Right forelimb (tissue), 1 donor: Measurements from ENCODE around the gene STPG3.
"Not testable (repeated sequence)": the region's sequence is repeated elsewhere in the genome, so short reads cannot be mapped to it uniquely, and the experiment has no call there.

ENCODE experiments used
- DNase-seq: peaks from one replicate; pipeline ENCODE4 v3.0.0-alpha.2; 2018

STPG3 gene

DNA sequence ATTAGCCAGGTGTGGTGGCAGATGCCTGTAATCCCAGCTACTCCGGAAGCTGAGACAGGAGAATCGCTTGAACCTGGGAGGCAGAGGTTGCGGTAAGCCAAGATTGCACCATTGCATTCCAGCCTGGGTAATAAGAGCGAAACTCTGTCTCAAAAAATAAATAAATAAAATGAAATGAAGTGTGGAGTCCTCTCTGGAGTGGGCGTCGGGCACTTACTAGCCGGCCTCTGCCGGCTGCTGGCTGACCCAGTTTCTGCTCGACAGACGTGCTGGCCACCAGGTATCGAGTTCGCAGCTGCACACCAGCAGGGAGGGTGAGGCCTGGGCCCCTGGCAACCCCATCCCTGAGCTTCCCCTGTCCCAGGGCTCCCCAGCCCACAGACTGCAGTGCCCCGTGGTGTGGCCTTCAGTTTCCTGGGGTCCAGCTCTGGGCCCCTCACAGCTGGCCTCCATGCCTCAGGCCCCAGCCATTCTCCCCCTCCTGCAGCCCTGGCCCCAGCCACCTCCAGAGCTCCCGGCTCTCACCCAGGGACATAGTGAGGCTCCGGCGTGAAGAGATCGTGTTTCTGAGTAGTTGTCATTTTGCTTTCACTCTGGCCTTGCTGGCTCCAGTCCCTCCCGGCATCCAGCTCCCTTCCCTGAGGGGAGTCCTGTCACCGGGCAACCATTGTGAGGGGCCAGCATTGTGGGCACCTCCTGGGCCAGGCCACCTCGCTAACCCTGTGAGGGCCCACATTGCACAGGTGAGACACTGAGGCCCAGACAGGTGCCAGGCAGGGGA lies 3.8 kb upstream of the STPG3 start:
- no peak for DNase-seq

GRCh38 chr9:137247916-137248175 lies 3.2 kb upstream of the STPG3 start:
- DNase-seq, result no peak

DNA sequence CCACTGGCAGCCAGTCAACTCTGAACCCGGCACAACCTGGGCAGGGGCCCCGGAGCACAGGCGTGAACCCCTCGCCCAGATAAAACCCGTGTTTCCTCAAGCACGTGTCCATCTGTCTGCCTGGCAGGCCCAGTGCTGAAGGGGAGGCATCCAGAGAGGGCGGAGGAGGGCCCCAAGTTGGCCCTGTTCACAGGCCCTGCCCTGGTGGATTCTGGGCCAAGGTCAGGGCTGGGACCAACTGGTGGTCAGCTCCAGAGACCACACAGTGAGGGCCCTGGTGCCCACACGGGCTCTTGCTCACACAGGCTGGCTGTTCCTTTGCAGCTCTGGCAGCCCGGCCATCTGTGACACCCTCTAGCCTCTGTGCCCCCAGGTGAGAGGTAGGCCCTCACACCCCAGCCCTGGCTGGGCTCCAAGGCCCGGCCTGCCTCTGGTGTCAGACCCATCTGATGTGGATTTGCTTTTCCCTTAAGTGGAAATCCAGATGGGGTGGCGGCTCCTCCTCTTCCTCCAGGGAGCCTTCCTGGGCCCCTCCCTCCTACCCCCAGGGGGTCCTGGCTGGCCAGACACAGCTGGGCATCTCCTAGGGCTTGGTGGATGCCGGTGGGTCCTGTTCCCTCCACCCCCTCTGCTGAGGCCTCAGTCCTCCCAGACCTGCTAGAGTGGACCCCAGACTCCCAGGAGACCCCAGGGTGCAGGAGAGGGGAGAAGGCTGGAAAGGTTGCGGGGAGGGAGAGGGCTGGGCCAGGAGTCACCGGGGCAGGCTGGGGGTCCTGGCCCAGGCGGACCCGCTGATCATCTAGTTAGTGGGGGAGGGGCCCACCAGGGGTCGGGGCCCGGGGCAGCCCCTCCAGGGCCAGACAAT lies 525 bp upstream of the STPG3 start:
- DNase-seq, result no peak

- no peak for DNase-seq
Observed at GRCh38 chr9:137251490-137252268, 593 bp downstream of the STPG3 start.

GRCh38 chr9:137252555-137253506 lies 1.7 kb downstream of the STPG3 start:
- DNase-seq, result no peak

DNA sequence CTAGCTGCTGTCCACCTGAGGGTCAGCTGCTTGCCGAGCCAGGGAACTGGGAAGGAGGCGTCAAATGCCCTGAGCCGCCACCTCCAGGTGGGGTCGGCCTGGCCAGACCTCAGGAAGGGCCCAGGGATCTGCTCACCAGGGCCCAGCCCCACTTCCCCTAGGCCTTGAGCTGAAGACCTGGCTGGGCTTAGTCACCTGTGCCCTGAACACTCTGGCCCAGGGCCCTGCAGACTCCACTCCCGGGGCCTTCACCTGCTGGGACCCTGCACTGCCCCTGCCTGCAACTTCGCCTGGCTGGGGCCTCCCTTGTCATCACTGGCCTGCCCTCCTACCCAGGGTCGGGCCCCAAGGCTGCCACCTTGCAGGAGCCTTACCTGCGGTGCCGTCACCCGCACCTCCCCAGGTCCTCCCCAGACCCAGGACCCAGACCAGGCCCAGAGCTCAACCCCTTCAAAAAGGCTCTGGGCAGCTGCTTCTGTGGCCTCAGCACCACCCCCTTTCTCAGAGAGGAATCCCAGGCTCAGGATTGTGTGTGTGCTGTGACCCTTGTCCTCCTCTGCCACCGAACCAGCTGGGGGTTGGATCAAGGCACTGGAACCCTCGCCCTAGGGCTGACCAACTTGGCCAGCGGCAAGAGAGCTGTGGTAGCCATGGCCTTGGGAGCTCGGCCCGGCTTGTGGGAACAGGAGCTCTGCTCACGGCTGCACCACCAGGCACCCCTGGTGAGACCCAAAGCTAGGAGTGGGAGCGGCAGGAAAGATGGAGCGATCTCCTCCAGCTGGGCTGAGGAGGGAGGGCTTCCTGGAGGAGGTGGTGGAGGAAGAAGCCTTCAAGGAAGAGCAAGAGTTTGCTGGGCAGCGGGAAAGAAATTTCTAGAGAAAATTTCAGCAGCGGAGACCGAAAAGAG lies 2.9 kb downstream of the STPG3 start:
- DNase-seq, result no peak

GRCh38 chr9:137254624-137255447 lies 3.8 kb downstream of the STPG3 start, which contains the start of gene NELFB:
TSS of gene NELFB (plus strand) at chr9:137255327.
- peak; percentile 98 for DNase-seq

DNA sequence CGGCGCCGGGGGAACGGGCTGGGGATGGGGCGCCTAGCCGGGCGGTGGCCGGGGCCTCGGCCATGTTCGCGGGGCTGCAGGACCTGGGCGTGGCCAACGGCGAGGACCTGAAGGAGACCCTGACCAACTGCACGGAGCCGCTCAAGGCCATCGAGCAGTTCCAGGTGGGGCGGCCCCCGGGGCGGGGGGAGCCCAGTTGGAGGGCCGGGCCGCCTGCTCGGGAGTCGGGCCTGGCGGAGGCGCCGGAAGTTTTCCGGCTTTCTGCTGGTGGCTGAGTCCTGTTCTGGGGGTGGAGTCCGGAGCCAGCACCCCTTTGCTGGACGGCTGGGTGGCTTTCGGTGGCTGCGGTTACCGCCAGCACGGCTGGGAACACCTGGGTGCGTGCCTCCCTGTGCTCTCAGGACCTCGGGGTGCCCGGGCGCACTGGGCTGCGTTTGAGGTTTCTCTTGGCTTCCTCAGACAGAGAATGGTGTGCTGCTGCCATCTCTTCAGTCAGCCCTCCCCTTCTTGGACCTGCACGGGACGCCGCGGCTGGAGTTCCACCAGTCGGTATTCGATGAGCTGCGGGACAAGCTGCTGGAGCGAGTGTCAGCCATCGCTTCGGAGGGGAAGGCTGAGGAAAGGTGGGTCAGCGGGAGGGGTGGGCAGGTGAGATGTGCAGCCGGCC lies 4.5 kb downstream of the STPG3 start:
- no peak for DNase-seq

DNA sequence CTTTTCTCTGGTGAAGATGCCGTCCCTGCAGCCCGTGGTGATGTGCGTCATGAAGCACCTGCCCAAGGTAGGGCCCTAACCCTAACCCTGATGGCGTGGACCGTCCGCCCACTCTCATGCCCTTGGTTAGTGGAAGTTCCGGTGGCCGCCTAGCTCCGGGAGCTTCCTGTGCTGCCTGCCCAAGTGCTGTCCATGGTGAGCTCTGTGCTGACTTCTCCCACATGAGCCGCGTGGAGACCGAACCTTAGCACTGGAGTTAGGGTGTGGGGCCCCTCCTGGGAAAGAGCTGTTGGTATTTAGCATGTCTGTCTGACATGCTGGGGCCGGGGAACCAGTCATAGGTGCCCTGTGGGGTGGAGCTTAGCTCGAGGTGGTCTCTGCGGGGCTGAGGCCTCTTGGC lies 5.3 kb downstream of the STPG3 start:
- DNase-seq, result no peak

GRCh38 chr9:137256856-137257255 lies 5.8 kb downstream of the STPG3 start:
- DNase-seq, result no peak

DNA sequence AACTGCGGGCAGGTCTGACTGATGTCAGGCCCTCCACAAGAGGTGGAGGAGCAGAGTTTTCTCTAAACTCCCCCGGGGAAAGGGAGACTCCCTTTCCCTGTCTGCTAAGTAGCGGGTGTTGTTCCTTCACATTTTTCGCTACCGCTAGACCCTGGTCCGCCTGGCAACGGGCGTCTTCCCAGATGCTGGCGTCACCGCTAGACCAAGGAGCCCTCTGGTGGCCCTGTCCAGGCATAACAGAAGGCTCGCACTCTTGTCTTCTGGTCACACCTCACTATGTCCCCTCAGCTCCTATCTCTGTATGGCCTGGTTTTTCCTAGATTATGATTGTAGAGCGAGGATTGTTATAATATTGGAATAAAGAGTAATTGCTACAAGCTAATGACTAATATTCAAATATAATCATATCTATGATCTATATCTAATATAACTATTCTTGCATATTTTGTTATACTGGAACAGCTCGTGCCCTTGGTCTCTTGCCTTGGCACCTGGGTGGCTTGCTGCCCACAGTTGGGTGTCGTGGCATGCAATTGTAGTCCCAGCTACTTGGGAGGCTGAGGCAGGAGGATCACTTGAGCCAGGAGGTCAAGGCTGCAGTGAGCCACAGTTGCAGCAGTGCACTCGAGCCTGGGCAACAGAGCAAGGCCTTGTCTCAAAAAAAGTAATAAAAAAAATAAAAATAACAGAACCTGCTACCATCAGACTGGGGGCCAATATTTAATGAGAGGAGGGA lies 11.3 kb downstream of the STPG3 start:
- not testable (repeated sequence) for DNase-seq

DNA sequence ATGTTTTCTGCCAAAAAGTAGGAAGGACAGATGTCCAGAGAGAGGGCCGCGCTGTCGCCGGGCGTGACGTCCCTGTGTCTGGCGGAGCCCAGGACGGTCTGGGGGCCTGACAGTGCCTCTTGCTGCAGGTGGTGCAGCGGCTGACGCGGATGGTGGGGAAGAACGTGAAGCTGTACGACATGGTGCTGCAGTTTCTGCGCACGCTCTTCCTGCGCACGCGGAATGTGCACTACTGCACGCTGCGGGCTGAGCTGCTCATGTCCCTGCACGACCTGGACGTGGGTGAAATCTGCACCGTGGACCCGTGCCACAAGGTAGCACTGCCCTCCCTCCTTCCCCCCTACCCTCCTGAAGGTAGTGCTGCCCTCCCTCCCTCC lies 11.8 kb downstream of the STPG3 start:
- DNase-seq, result no peak

- DNase-seq, result no peak
Observed at GRCh38 chr9:137263506-137263905, 12.4 kb downstream of the STPG3 start.

DNA sequence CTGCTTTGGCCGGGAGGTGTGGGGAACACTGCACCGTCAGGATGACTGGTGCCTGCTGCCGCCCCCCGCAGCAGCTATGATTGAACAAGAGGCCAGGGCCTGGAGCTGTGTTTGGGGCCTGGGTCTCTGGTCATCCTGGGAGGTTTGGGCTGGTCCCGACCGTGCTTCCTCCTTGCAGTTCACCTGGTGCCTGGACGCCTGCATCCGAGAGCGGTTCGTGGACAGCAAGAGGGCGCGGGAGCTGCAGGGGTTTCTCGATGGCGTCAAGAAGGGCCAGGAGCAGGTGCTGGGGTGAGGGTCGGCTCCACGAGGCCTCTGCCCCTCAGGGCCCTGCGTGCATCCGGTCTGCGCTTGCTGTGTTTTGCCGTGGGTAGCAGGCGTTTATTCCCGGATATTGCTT lies 13.0 kb downstream of the STPG3 start:
- DNase-seq, result no peak

GRCh38 chr9:137265496-137266161 lies 14.5 kb downstream of the STPG3 start:
- no peak for DNase-seq

- no peak for DNase-seq
Observed at GRCh38 chr9:137266162-137266527, 15.1 kb downstream of the STPG3 start.

DNA sequence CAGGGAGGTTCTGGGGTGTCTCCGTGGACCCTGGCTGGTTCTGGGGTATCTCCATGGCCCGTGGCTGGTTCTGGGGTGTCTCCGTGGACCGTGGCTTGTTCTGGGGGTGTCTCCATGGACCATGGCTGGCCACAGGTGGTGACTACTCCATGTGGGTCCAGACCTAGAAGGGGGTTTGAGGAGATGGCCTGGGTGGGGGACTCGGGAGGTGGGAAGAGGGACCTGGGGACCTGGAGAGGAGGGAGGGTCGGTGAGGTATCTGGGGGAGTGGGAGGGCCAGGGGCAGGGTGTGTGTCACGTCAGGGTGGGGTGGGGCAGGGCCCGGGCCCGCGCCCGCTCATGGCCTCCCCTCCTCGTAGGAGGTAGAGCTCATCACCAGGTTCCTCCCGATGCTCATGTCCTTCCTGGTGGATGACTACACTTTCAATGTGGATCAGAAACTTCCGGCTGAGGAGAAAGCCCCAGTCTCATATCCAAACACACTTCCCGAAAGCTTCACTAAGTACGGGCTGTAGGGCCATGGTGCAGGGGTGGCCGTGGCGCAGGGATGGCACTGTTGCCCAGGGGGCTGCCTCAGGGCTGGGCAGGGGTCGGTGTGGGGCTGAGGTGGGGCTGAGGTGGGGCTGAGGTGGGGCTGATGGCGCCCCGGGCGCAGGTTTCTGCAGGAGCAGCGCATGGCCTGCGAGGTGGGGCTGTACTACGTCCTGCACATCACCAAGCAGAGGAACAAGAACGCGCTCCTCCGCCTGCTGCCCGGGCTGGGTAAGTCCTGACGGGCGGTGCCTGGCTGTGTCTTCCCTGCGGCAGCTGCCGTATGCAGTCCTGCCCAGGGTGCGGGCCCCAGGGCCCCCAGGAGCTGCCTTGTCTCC lies 15.7 kb downstream of the STPG3 start:
- DNase-seq, result no peak
